Ramos (cell line): ENCODE data around the gene MYO7A.

Experiments
- in situ Hi-C: fragments of 300-500 bp; cut with MboI; formaldehyde crosslinking; loops from one replicate; pipeline ENCODE4 v1.14.3; 2022; ENCODE audit warnings: low sequenced_read_pairs; ENCODE audit not compliant: unreplicated experiment

MYO7A gene

DNA sequence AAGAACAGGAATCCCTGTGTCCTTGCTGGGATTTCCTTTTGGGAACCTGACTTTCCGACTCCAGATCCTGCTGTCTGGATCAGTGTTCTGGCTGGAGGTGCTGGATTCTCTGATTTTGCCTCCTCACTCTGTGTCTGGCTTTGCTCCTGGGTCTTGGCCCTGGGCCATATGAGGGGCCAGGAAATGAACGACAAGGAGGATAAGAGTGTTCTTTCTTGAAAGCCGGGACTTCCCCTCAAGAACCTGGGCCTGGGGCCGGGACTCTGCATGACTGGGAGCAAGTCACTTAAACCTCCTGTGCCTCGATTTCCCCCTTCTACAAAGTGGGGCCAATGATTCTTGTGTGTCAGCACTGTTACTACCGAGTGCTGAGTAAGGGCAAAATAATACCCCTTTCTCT is 2.9 kb upstream of the MYO7A start:
- in situ Hi-C loops, result no loop called here

DNA sequence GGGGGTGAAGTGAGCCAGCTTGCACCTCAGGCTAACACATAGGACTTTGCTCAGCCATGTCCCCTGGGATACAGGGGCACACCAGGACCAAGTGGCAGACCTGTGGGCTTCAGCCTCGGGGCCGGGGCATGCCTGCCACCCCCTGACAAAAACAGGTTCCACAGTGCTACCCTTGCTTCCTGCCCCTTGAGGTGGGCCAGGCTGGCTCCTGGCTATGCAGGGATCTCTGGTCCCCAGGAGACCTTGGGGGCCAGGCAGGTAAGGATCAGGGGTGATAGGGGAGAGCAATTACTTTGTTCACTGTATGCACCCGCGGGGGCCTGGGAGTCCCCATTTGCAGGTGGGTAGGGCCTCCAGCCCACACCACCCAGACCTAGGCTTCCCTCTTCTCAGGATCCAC is 2.4 kb upstream of the MYO7A start:
- in situ Hi-C loops, result no loop called here

DNA sequence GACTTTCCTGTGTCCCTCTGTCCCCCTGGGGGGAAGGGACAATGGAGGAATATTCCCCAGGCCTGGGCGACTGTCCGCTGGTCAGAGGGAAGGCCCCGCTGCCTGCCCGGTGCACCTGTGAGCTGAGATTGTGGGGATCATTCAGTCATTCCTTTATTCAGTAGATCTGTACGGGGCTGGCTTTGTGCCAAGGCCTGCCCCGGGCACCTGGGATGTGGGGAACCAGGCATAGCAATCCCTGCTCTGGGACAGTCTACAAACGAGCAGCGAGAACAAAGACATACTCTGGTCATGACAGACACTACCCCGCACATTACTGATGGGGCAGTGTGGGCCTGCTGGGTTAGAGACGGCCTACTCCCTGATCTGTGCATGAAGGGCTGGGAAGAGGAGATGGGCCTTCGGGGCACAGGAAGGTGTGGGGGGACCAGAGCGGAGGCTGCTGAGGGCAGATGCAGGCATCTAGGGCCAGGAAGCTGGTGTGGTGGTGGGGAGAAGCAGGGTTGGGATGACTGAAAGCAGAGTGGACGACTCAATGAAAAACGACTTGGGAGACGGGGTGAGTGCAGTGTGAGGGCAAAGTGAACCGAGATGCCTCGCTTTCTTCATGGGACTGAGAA is 1.8 kb upstream of the MYO7A start:
- in situ Hi-C loops, result no loop called here

DNA sequence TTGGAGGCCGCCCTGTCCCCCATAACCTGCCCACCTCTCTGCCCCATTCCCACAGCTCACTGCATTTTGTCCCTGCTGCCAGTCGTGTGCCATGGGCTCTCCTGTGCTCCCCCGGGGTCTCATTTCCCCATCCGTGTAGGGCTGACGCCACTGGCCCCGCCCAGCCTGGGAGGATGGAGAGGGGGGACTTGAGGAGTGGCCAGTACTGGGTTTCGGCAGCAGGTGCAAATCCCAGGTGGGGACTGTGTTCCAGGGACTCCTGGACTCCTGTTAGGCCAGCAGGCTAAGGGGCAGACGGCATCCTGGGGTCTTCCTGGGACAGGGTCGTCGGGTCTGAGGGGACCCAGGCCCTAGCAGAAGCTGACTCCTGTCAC is 1.2 kb upstream of the MYO7A start:
- in situ Hi-C loops, result no loop called here

DNA sequence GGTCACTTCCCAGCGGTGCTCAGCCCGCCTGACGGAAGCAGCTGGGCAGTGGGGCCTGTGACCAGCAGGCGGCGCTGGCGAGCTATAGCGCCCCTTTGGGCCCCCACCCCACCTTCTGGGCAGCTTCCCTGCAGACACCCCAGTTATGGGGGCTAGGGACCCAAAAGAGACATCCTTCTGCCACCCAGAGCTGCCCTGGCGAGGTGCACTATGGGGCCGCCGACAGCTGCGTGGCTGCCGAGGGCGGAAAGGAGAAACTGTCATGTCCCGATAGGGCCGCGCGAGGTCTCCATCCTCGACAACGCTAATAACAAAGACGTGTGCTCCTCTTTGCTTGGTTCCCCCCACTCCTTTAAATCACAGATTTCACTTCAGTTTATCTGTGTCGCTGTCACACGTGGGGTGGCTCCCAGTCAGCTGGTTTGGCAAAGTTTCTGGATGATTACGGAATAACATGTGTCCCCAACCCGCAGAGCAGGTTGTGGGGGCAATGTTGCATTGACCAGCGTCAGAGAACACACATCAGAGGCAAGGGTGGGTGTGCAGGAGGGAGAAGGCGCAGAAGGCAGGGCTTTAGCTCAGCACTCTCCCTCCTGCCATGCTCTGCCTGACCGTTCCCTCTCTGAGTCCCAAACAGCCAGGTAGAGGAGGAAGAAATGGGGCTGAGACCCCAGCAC is 673 bp upstream of the MYO7A start:
- in situ Hi-C loops, result no loop called here

DNA sequence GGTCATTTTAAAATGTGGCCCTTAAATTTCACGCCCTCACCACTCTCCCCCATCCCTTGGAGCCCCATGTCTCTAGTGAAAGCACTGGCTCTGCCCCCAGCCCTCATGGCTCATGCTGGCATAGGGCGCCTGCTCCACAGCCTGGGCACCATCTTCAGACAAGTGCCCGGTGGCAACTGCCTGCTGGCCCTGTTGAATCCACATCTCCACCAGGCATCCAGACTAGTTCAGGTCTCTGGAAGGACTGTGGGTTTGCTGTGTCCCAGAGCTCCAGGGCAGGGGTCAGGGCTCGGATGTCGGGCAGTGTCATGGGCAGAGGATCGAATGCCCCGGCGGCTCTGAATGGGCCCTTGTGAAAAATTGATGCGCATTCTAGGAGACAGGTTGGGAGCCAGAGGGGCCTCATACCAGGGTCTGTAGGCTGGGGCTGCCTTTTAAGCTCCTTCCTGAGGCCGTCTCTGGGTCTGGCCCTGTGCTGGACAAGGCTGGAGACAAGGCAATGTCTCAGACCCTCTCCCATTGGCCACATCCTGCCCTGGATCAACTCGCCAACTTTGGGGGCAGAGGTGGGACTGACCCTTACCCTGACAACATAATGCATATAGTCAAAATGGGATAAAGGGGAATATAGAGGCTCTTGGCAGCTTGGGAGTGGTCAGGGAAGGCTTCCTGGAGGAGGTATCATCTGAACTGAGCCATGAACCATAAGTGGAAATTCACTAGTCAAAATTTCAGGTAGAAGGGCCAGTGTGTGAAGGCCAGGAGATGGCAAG is 1.2 kb downstream of the MYO7A start:
- in situ Hi-C loops, result no loop called here

DNA sequence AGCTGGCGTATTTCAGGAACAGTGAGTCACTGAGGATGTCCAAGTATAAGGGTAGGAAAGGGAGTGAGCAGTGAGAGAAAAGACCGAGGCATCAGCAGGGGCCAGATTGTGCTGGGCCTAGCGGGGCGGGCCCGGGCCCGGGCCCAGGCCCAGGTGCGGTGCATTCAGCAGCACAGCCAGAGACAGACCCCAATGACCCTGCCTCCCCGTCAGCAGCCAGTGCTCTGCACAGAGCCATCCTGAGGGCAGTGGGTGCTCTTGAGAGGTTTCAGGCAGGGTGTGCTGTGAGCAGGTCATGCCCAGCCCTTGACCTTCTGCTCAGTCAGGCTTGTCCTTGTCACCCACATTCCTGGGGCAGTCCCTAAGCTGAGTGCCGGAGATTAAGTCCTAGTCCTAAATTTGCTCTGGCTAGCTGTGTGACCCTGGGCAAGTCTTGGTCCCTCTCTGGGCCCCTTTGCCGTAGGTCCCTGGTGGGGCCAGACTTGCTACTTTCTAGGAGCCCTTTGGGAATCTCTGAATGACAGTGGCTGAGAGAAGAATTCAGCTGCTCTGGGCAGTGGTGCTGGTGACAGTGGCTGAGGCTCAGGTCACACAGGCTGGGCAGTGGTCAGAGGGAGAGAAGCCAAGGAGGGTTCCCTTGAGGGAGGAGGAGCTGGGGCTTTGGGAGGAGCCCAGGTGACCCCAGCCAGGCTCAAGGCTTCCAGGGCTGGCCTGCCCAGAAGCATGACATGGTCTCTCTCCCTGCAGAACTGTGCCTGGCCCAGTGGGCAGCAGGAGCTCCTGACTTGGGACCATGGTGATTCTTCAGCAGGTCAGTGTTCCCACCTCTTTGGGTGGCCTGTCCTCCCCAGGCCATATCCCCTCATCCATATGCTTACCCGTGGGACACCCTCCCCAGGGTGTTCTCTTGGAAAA is 2.1 kb downstream of the MYO7A start:
- in situ Hi-C loops, result no loop called here

DNA sequence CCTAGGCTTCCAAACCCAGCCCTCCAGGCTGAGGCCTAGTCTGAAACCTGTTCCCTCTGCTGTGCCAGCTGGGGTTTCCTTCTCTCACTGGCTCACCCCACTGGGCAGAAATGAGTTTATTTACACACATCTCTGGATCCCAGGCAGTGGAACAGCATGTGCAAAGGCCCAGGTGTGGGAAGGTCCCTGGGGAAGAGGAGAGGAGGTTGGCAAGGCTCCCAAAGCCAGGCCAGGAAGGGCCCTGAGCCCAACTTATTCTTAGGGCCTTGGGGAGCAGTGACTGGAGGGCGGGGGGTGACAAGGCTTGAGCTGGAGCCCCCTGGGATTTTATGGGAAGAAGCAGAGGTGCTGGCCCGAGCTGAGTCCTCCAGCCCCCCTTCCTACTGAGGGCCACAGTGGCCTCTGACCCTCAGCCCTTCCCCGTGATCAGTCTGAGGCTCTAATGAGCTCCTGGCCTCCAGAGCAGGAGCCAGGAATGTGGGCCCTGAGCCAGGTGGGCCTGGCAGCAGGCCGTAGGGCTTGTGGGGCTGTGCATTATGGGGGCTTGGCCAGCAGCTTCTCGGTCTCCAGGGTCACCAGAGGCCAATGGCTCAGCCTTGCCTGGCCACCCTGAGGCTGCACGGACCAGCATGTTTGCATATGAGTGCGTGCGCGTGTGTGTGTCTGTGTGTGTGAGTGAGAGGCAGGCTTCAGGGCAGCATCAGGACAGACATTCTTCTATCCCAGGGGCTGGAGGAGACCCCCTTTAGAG is 2.9 kb downstream of the MYO7A start:
- in situ Hi-C loops, result no loop called here

DNA sequence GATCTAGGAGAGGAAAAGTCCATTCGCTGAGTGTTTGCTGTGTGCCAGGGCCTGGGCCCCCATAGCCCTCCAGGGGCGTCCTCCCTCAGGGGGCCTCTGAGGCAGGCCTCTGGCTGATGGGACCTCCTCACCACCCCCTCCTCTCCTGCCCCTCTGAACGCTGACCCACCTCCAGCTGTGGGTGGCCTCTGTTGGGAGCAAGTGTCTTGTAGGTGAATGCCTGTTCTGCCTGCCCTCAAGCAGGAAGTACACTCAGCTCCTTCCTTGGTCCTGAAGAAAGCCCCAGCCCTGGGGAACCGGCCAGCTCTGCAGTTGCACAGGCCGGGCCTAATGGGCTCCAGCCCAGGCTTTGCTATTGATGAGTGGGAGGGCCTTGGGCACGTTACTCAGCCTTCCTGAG is 3.5 kb downstream of the MYO7A start:
- in situ Hi-C loops, result no loop called here

DNA sequence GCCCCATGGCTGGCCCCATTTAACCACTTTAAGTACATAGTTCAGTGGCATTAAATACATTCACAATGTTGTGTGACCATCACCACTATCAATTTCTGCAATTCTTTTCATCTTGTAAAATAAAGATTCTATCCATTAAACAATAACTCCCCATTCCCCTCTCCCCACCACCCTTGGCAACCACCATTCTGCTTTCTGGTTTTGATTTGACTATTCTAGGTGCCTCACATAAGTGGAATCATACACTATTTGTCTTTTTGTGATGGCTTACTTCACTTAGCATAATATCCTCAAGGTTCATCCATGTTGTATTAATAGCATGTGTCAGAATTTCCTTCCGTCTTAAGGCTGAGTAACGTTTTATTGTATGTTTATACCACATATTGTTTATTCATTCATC is 7.0 kb downstream of the MYO7A start:
- in situ Hi-C loops, result no loop called here

DNA sequence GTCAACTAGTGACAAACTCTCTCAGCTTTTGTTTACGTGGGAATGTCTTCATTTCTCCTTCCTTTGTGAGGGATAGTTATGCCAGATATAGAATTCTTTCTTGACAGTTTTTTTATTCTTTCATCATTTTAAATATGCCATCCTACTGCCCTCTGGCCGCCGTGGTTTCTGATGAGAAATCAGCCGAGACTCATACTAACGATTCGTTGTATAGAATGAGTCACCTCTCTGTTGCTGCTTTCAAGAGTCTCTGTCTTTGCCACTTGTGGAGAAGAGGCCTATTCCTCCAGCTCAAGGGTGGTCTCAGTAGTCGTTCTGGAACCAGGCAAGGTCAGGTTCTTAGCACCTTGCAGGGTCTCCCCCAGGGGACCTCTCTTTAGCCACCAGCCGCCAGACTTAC is 8.0 kb downstream of the MYO7A start:
- in situ Hi-C loops, result no loop called here

DNA sequence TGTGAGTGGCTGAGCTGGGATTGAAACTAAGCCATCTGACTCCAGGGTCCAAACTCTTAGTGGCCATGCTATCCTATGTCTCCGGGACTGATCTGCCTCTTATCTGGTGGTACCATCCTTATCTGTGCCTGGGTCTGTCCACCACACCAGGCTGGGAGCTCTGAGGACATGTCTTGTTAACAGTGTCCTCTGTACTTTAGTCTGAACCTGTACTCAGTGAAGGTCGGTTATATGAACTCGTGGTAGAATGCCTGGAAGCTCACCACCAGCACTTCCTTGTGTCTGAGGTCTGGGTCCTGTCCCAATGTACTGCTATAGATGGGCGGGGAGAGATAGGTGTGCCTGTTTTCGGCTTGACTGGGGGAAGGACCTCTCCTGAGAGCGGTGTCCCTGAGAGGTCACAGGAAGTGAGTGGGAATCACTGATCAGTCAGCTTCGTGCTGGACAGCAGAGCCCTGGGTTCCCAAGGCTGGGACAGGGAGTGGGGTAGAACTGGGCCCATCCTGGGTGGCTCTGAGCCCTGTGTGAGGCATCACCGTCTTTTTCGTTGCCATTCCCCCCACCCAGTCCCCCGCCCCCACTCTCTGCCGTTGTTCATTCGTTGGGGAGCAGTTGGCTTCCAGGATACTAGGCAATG is 8.9 kb downstream of the MYO7A start:
- in situ Hi-C loops, result no loop called here

DNA sequence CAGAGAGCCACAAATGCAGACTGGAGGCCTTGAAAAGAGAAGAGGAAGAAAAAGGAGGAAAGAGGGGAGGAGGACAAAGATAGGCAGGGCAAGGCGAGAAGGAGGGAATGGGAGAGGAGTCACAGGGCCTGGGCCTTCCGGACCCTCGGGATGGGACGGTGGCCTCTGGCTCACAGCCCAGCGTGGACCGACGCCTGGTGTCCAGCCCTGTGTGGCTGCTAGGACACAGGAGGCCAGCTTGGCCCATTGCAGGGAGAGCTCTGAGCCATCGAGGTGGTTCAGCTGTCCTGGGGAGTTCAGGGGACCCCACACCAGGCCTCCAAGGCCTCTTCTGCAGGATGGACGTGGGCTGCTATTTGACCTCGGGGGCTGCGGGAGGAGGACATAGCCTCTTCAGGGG is 9.4 kb downstream of the MYO7A start:
- in situ Hi-C loops, result no loop called here

DNA sequence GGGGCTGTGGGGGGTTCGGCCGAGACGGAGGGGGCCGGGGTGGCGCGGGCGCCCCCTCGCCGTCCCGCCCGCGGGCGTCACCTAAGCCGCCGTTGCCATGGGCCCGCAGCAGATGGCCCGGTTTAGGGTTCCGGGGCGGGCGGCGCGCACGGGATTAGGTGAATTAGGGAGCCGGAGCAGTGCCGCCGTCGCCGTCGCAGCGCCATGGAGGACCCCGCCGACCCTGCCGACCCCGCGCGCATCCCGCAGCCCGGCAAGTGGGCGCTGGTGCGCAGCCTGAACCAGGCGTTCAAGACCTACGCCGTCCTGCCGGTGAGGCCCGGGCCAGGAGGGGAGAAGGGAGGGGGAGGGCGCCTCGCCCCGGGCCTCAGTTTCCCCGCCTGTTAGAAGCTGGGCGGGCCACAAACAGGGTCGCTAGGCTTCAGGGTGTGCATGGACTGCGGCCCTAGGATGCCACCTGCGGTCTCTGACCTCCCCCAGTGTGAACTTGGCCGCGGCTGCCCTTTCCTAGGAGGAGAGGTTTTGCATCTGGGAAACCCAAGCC is 10.1 kb downstream of the MYO7A start:
- in situ Hi-C loops, result no loop called here

DNA sequence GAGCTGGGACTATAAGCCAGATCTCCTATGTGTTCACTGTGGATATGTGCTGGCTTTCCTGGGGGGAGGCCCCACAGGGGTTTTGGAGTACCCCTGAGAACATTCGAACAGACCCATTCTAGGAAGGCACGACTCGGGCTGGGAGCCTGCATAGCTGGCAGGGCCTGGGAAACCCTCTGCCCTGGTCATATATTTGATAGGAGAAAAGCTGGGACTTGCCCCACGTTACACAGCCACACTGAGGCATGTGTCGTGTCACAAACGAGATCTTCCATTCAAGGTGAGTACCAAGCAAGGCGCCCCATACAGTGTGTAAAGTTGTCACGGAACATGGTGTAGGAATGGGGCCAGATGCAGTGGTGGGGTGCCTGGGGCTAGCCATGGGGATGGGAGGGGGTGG is 11.2 kb downstream of the MYO7A start:
- in situ Hi-C loops, result no loop called here

DNA sequence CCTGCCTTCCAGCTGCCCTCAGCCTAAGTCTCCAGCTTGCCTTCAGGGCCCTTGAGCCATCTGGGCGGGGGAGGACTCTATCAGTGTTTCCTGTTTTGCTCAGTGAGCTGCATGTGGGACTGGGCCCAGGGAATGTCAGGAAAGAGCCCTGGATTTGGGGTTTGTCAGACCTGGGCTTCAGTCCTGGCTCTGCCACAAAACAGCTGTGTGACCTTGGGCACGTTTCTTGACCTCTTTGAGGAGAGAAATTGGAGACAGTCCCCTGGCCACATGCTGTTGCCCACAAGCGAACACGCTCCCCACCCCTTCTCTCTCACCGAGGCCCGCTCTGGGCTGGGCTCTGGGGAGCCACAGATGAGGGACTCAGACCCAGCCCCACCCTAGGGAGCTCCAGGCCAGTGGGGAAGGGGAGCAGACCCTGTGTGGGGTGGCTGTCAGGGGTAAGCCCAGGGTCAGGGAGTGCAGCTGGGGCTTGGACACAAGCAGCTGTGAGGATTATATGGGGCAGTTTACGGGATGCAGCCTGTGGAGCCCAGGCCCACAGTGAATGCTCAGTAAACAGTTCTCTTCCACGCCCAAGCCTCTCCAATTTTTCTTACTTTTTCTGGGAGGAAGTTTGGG is 12.3 kb downstream of the MYO7A start:
- in situ Hi-C loops, result no loop called here

DNA sequence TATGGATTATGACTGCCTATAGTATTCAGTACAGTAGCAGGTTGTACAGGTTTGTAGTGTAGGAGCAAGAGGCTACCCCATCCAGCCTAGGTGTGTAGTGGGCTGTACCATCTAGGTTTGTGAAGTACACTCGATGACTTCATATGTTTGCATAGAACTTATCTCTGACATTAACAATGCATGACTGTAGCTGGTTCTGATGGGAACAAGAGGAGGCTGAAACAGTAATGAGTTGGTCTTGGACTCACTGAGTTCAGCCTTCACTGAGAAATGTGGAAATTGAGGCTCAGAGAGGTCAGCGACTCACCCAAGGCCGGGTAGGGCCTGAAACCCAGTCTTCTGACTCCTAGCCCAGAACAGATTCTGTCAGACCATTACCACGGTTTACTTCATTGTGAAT is 13.0 kb downstream of the MYO7A start:
- in situ Hi-C loops, result no loop called here

DNA sequence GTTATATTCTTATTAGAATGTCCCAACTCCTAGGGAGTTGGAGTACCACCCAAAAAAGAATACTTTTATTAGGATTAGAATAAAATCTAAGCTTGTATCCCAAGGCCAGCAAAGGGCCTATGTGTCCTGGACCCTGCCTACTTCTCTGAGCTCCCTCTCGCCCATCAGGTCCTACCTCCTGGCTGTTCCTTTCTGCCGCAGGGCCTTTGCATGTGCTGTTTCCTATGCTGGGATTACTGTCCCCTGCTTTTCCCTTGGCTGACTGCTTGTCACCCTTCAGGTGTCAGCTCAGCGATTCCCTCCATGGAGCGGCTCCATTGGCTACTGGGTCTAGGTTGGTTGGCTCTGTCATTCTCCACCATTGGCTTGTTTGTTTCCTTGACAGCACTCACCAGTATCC is 13.4 kb downstream of the MYO7A start:
- in situ Hi-C loops, result no loop called here
